ENCODE measurements around the gene SRPK3.
"Not testable (repeated sequence)": the region's sequence is repeated elsewhere in the genome, so short reads cannot be mapped to it uniquely, and the experiment has no call there.

Gene SRPK3, protein sequence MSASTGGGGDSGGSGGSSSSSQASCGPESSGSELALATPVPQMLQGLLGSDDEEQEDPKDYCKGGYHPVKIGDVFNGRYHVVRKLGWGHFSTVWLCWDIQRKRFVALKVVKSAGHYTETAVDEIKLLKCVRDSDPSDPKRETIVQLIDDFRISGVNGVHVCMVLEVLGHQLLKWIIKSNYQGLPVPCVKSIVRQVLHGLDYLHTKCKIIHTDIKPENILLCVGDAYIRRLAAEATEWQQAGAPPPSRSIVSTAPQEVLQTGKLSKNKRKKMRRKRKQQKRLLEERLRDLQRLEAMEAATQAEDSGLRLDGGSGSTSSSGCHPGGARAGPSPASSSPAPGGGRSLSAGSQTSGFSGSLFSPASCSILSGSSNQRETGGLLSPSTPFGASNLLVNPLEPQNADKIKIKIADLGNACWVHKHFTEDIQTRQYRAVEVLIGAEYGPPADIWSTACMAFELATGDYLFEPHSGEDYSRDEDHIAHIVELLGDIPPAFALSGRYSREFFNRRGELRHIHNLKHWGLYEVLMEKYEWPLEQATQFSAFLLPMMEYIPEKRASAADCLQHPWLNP

DNA sequence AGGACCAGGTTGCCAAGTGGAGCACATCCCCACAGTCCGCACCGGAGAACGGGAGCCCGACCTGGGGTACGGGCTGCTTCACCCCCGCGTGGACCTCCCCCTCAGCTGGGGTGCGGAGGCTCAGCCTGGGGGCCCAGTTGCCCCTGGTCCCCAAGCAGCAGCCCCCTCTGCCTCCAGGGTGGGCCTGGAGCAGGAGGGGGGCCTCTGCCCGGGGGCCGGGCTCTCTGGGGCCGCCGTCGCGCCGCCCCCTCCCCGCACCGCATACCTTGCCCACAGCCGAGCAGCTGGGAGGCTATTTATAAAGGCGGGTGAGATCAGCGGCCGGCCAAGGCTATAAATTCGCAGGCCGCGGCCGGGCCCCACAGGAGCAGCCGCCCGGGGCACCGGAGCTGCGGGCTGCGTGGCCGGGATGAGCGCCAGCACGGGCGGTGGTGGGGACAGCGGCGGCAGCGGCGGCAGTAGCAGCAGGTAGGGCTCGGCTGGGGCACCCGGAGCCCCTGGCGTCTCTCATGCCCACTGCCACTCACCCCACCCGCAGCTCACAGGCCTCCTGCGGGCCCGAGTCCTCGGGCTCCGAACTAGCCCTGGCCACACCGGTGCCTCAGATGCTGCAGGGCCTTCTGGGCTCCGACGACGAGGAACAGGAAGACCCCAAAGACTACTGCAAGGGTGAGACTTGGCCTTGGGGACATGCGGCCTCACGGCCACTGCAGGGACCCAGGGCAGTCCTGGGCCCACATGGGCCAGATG is at the start of gene SRPK3:
Gene SRPK3, plus strand, starts transcription at position 364 of the 750 bp plus-strand sequence. Its CDS starts 46 bp downstream, at position 410.
- DNase-seq, result no peak

DNA sequence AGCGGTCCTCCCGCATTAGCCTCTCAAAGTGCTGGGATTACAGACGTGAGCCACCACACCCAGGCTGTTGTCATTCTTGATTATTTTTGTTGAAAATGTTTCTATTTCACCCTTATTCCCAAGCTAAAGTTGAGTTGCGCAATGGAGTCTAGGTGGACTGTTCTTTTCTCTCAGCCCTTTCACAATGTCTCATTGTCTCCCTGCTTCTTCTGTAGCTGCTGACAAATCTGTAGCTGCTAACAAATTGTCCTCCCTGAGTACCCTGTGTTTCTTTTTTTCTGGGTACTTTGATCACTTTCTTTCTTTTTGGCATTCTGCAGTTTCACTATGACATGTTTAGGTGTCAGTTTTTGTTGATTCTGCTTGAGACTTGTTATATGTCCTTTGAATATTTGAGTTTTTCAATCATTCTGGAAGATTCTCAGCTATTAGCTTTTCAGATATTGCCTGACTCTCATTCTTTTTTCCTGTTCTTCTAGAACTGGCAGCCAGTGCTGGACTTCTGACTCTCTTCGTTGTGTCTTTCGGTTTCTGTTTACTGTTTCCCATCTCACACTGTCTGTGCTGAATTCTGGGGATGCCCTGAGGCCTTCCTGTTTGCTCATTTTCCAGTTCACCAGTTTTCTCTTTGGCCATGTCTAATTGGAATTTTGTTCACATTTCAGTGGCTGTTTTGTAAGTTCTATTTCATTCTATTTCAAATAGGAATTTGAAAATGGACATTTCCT is 49.6 kb upstream of the SRPK3 start:
- DNase-seq, result no peak

DNA sequence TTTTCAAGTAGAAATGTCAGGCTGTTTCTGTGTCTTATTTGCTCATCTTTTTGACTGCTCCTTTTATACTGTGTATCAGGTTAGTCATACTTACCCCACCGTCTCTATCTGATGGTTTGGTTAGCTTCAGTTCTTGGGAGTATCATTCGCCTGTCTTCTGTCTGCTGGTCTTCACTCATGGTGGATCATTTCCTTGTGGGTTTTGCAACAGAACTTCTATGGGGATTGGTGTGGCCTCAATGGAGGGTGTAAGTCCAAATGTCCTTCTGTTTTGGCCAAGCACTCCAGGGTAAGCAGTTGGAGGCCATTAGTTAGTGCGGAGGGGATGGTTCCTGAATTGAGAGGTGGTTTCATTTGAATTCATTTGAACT is 49.0 kb upstream of the SRPK3 start:
- DNase-seq, result no peak

DNA sequence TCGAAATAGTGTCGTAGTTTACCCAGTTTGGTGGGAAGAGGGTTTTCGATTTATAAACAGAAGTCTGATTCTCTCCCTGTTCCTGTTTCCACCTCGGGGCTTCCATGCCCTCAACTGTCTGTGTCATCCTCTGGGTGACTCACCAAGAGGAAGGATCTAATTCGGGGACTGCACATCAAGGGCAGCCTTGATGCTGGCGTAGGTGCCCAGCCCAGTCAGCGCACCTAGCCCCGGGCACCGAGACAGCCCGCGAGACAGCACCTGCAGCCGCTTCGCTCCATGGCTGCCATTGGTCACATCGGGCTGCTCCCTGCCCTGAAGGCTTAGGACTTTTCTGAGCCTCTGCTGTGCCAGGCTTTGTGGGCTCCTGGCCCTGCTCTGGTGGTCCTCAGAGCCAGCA is 48.4 kb upstream of the SRPK3 start:
- DNase-seq, result no peak

DNA sequence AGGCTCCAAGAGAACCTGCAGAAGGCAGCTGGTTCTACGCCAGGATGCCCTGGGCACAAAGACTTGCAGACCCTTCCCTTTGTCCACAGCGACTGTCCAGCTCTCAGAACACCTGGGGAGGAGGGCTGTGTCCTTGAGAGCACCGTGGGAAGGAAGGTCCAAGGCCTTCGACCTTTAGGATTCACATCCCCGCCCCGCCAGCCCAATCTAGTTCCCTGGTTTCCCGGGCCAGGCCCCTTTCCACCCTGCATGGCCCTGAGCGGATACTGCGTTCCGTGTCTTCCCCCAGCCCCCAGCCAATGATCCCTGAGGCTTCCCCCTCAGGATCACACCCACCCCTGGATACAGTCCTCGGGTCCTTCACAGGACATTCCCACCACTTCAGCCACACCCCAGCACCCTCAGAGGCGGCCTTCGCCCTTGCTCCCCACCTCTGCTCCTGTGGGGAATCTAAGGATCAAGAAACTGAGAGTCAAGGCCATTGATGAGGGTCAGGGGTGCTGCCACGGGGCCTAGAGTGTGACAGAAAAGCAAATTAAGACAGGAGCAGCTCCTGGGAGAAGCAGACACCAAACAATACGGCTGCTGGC is 47.1 kb upstream of the SRPK3 start:
- DNase-seq, result no peak

DNA sequence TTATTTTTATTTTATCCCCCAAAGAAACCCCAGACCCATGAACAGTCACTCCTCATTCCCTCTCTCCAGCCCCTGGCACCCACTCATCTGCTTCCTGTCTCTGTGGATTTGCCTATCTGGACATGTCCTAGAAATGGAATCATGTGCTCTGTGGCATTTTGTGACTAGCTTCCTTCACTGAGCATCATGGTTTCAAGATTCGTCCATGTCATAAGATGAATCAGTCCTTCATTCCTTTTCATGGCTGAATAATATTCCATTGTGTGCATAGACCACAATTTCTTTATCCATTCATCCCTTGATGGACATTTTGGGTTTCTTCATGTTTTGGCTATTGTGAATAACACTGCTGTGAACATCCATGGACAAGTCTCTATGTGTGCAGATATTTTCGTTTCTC is 46.0 kb upstream of the SRPK3 start:
- DNase-seq, result no peak

DNA sequence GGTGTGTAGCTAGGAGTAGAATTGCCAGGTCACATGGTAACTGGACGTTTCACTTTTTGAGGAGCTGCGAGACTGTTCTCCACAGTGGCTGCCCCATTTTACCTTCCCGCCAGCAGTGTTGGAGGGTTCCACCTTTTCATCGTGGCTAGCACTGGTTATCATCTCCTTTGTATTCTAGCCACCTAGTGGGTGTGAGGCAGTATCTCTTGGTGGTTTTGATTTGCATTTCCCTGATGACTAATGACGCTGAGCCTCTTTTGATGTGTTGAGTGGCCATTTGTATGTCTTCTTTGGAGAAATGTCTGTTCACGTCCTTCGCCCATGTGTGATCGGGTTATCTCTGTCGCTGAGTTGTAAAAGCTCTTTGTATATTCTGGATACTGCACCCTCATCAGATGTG is 45.6 kb upstream of the SRPK3 start:
- DNase-seq, result no peak

DNA sequence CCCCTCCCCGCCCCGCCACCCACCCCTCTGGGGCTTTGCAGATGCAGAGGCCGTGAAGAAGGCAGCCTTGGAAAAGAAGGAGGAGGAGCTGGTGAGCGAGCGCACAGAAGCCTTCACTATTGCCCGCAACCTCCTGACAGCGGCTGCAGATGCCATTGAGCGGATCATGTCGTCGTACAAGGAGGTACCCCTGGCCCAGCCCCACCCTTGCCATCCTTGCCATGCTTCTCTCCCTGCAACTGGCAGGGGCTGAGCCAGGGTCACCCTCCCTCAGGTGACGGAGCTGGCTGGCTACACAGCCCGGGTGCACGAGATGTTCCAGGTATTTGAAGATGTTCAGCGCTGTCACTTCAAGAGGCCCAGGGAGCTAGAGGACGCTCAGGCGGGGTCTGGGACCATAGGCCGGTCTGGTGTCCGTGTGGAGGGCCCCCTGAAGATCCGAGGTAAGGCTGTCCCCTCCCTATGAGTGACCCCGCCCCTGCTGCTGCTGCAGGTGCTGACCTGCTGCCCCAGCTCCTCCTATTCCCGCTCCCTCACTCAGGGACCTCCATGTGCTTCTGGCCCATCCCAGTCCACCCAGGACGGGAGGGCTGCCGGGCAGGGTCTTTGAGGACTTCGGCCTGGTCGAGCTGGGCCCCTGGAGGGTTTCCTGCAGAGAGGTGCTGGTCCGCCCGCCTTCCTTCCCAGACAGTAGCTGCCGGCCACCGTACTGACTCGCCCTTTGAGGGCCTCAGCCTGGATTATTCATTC is 44.6 kb upstream of the SRPK3 start:
- DNase-seq, result no peak

DNA sequence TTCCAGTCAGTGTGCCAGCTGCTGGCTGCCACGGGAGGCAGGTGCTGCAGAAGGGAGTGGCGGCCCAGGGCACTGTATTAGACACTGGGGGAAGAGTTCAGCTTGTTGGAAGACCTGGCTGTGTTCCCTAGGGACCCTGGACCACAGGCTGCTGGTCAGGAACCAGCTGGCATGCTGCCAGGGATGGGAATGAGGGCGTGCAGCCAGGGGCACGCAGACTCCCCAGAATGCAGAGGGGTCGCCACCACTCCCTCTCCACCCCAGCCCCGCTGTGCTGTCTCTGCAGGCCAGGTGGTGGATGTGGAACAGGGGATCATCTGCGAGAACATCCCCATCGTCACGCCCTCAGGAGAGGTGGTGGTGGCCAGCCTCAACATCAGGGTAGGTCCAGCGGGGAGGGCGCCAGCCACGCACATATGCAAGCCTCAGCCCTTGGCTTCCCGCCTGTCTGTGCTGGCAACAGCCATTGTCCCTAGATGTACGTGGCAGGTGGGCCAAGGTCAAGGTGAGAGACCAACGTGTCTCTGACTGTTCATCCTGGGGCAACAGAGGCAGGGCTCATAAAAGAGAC is 43.9 kb upstream of the SRPK3 start:
- DNase-seq, result no peak

DNA sequence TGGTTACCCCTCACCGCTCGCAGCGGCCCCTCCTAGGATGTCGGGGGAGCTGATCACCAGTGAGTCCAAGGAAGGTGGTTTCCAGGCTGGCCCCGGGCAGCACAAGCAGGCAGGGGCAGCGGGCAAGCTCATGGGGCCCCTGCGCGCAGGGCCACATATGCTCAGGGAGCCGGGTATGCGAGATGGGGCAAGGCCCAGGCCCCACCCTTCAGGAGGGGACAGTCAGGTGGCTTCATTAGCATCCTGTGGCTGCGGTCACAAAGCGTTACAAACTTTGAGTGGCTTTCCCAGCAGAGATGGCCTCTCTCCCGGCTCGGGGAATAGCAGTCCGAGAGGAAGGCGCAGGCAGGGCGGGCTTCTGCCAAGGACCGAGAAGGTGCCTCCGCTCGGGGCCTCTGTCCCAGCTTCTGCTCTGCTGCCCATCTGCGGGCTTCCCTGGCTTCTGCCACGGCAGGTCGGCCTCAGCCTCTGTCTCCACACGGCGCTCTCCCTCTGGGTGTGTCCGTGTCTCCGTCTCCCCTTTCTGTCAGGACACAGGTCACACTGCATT is 42.7 kb upstream of the SRPK3 start:
- no peak for DNase-seq

DNA sequence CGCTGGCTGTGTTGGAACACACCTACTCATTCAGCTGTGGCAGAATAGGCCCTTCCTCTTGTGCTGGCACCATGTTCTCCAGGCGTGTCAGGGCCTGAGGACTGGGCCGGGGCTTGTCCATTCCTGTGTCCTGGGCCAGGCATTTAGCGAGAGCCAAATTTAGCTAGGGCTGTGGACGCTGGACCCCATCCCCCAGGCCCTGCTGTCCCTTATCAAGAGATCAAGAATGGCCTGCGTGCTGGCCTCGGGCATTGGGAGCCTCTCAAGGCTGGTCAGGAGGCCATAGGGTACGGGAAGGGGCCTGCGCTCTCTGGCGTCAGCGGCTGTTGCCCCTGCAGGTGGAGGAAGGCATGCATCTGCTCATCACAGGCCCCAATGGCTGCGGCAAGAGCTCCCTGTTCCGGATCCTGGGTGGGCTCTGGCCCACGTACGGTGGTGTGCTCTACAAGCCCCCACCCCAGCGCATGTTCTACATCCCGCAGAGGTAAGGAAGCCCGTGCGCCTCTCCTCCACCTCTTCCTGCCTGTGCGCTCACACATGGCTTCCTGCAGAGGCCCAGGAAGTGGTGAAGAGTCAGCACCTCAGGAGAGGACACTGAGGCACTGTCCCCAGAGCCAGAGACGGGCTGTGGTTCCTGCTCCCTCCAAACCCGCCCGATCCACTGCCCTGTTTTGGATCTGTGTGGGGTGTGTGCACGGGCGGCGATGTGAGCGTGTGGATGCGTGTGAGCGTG is 40.9 kb upstream of the SRPK3 start:
- no peak for DNase-seq

DNA sequence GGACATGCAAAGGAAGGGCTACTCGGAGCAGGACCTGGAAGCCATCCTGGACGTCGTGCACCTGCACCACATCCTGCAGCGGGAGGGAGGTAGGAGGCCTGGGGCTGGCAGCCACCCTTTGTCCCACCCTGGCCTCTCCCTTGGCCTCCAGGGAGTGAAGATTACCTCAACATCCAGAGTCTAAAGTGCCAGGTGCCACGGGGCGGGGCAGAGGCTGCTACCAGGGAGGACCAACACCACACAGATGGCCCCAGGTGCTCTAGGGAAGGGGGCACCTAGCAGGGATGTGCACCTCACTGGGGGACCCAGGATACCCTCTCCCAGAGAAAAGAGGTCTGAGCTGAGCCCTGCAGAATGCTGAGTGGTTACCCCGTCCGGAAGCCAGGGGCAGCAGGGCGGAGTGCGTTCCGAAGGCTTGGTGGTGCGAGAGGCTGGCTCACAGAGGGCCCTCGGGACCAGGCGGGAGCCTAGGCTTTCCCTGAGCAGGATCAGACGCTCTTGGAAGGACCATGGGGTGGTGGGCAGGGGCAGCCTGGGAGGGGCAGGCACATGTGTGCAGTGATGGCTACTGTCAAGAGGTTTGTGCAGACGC is 40.1 kb upstream of the SRPK3 start:
- no peak for DNase-seq

DNA sequence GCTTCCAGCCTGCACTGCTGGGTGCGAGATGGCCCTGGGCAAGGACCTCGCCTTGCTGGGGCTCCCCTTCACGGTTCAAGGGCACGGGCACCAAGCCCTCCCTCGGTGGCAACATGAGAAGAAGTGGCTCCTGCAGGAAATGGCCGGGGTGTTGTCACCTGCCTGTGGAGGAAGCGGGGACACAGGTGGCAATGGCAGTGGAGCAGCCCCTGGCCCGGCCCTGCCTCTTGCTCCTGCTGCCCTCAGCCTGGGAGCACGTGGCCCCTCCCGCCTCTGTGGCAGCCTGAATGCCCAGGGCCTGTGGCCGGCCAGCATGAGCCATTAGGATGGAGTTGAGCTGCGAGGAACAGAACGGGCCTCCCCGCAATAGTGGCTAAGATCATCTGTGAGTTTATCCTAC is 39.4 kb upstream of the SRPK3 start:
- no peak for DNase-seq

DNA sequence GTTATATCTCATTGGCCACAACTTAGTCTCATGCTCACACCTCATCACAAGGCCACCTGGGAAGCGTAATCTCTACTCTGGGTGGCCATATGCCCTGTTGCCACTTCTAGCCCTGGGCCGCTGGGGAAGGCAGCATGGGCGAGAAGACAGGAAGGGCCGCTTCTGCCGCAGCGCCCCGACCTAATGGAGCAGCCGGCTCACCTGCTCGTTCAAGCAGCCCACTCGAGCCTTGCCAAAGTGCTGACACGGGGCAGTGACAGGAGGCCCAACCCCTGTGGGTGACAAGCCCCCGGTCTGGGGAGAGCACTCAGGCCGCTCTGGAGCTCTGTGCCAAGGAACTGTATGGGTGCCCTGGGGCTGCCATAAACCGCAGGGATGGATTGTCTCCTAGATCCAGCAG is 38.7 kb upstream of the SRPK3 start:
- not testable (repeated sequence) for DNase-seq

DNA sequence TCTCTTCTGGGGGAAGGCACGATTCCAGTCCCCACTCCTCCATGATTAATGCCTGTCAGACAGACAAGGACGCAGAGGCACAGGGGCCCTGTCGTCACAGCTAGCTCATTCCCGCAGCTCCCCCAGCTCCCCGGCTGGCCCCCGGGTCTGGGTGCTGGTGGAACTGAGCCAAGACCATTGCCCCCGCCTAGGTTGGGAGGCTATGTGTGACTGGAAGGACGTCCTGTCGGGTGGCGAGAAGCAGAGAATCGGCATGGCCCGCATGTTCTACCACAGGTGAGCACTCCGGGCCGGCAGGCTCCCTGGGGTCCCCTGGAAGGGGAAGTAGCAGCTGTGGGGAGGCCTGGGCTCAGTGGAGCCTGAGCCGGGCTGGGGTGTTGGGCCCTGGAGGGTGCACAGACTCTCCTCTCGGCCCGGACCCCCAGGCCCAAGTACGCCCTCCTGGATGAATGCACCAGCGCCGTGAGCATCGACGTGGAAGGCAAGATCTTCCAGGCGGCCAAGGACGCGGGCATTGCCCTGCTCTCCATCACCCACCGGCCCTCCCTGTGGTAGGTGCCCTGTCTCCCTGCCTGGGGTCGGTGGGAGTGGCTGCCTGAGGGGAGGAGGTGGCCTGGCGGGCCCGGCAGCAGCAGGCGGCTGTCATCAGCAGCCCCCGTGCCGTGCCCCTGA is 37.9 kb upstream of the SRPK3 start:
- not testable (repeated sequence) for DNase-seq

DNA sequence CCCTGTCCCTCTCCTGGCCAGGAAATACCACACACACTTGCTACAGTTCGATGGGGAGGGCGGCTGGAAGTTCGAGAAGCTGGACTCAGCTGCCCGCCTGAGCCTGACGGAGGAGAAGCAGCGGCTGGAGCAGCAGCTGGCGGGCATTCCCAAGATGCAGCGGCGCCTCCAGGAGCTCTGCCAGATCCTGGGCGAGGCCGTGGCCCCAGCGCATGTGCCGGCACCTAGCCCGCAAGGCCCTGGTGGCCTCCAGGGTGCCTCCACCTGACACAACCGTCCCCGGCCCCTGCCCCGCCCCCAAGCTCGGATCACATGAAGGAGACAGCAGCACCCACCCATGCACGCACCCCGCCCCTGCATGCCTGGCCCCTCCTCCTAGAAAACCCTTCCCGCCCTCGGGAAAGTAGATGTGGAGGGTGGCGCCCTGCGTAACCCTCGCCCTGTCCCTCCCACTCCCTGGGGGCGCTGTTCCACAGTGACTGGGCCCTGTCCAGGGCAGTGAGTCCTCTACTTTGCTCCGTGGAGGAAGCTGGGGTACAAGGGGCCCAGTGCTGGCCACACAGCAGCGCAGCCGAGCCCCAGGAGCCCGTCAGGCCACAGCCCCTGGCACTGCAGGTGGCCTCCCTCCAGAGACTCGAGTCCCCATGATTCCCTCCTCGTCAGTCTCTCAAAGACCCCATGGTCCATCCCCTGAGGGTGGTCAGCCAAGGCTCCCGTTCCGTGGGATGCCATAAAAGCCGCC is 37.2 kb upstream of the SRPK3 start:
- DNase-seq, result peak; percentile 48

DNA sequence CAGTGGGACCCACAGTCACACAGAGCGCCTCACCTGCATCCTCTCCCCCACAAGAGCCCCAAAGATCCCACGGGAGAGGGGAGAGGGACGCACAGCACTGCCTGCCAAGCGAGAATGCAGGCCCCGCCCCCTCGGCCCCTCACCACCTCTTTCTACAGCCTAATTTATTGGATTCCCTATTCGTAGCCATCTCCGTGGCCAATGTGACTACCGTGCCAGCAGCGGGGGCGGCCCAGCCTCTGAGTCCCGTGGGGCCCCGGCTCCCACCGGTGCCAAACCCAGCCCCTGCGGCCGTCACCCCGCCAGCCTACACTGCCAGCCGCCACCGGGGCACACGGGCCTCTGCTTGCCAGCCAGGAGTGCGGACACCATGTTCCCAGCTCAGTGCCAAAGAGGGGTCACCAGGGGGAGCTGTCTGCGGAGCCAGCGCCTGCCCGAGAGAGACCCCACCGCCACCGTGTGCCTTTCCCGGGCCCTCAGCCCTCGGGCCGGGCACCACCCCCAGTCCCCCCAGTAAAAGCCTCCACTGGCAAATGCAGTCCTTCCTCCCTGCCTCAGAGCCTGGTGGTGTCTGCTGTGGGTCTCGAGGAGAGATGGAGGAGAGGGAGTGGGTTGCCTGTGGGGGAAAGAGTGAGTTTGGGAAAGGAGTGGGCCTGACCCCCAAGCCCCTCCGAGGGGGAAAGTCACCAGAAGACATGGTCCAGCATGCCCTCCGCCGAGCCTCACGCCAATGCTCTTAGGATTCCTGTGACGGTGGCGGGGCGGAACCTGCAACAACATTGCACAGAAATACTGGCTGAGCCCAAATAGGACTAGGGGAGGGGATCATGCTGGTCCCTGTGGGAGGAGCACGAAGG is 36.4 kb upstream of the SRPK3 start:
- no peak for DNase-seq

DNA sequence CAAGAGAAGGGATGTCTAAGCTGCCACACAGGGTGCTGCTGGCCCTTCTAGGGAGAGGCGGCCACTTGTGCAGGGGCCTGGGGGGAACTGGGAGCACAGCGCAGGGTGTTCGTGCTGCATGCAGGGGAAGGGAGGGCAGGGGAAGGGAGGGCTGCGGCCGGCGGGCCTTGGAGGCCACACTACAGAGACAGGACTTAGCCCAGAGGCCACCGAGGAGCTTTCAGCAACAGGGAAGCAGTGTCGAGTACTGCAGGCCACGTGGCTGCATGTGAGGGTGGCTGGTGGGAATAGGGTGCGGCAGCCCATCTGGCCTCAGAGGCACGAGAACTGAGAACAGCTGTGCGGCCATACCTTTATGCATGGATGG is 35.8 kb upstream of the SRPK3 start:
- not testable (repeated sequence) for DNase-seq

All from NCI-H2107 (cell line).